GM18507 (cell line): Measurements from ENCODE around the gene PPP6R3.

ENCODE experiments used
- DNase-seq: peaks from one replicate; pipeline ENCODE4 v3.0.0; 2011; ENCODE audit warnings: low read depth; ENCODE audit not compliant: insufficient read length; ENCODE audit errors: extremely low spot score
- FAIRE-seq: peaks from 2 replicates; lab custom pipeline; 2011; peaks lifted over from hg19 to GRCh38; lab: Jason Lieb, UNC

Gene PPP6R3

GRCh38 chr11:68480852-68481510 is 20.4 kb downstream of the PPP6R3 start:
- DNase-seq (no peak), FAIRE-seq (no peak)

GRCh38 chr11:68481579-68482240 is 21.2 kb downstream of the PPP6R3 start:
- FAIRE-seq (no peak), DNase-seq (no peak)

DNA sequence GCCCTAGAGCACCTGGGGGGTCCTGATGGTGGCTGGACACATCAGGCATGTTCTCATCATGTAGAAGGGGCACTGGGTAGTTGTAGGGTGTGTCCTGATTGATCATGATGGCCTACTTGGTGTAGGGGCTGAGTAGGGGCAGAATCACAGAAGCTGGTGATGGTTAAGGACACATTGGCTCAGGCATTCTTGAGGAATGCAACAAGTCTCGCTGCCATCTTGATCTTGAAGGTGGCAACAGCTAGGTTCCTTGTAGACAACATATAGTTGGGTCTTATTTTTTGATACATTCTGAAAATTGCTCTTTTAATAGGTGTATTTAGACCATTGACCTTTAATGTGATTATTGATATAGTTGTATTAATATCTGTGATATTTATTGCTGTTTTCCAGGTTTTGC is 28.1 kb downstream of the PPP6R3 start:
- FAIRE-seq, result no peak
- DNase-seq, result no peak

DNA sequence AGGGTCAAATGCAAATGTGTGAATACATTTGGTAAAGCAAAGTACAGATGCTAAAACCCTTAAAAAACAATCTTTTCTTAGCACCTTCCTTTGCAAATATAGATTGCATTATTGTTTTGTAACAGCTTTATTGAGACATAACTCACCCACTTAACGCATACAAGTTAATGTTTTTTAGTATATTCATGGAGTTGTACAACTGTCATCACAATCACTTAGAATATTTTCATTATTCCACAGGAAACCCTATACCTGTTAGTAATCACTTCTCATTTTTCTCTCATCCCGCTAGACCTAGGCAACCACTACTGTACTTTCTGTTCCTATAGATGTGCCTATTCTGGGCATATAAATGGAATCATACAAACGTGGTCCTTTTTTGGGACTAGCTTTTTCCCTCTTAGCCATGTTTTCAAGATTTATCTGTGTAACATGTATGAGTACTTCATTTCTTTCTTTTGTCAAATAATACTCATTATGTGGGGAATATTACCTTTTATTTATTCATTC is 34.7 kb downstream of the PPP6R3 start:
- FAIRE-seq (no peak), DNase-seq (no peak)

- DNase-seq (no peak), FAIRE-seq (no peak)
Observed at GRCh38 chr11:68495872-68496271, 35.3 kb downstream of the PPP6R3 start.

- FAIRE-seq (no peak), DNase-seq (no peak)
Observed at GRCh38 chr11:68497761-68498160, 37.2 kb downstream of the PPP6R3 start.

DNA sequence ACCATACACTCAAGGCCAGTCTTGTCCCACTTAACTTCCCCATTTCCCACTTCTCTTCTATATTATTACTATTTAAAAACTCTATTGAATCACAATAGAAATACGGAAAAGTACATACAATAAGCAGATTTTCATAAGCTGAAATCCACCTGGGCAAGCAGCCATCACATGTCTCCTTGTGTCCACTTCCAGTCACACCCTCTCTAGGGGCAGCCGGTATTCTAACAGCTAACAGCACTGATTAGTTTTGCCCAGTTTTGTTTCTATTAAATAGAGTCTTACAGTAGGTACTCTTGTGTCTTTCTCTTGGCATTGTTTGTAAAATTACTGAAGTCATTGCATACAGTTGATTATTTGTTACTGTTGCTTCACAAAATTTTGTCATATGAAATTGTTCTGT is 37.8 kb downstream of the PPP6R3 start:
- FAIRE-seq (no peak), DNase-seq (no peak)

DNA sequence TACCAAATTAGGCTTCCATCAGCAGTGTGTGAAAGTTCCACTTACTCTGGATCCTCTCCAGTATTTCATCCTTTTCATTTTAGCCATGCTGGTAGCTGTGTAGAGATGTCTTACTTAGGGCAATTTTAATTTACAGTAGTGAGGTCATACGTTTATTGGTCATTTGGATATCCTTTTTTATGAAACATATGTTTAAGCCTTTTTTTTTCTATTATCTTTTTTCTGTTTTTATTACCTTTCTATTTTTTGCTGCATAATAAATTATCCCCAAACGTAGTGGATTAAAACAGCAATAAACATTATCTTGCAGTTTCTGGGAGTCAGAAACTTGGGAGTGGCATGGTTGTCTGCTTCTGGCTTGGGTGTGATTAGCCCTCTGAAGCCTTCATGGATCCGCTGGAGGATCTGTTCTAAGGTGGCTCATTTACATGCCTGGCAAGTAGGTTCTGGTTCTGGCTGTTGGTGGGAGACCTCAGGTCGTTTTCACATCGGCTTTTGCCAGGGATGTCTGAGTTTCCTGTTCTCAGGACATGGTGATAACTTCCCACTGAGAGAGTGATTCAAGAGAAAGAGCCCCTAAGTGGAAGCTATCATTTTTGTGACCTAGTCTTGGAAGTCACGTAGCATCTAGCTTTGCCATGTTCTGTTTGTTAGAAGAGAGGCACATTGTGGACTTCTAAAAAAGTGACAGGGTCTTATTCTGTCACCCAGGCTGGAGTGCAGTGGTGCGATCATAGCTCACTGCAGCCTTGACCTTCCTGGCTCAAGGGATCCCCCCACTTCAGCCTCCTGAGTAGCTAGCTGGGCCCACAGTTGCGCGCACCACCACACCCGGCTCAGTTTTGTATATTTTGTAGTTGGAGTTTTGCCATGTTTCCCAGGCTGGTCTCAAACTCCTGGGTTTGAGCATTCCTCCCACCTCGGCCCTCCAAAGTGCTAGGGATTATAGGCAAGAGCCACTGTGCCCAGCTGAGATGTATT is 38.6 kb downstream of the PPP6R3 start:
- no peak for FAIRE-seq

GRCh38 chr11:68500206-68500605 is 39.7 kb downstream of the PPP6R3 start:
- no peak for FAIRE-seq

More for the DNA sequence above, 38.6 kb downstream of the PPP6R3 start:
- DNase-seq, result no peak

DNA sequence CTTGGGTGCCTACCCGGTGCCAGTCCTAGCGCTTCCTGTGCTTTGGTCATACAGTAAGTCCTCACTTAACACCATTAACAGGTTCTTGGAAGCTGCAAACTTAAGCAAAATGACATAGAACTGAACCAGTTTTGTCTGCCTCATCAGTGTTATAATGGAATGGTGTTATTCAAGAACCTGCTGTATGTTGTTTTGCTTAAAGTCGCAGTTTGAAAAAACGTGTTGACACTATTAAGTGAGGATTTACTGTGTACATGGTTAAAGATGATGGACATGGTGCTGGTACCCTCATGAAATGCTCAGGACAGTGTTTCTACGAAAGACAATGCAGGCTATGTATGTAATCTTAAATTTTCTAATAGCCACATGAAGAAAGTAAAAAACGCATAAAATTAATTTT is 41.3 kb downstream of the PPP6R3 start:
- no peak for DNase-seq
- FAIRE-seq, result no peak

More at GRCh38 chr11:68500206-68500605, 39.7 kb downstream of the PPP6R3 start:
- DNase-seq, result no peak

DNA sequence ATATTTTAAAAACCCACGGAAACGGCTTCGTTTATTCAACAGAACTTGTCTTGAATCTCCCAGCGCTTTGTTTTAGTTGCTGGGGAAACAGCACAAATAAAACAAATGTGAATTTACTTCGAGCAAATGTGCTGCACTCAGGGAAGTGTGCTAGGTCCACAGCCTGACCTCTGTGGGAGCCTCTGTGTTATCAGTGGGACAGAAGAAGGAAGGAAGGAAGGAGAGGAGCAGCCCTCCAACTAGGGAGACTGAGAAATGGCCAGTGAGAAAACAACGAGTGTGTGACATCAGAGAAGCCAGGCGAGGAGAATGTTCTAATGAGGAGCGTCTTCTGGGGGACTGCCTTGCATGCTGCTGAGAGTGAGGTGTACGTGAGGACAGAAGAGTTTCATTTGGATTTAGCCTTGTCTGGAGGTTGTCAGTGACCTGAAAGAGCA is 42.7 kb downstream of the PPP6R3 start:
- FAIRE-seq (no peak), DNase-seq (no peak)

GRCh38 chr11:68503792-68504191 is 43.2 kb downstream of the PPP6R3 start:
- no peak for DNase-seq

GRCh38 chr11:68504432-68505066 is 44.0 kb downstream of the PPP6R3 start:
- no peak for FAIRE-seq
- DNase-seq, result no peak

More at GRCh38 chr11:68503792-68504191, 43.2 kb downstream of the PPP6R3 start:
- FAIRE-seq, result no peak

- FAIRE-seq (no peak), DNase-seq (no peak)
Observed at GRCh38 chr11:68505596-68505995, 45.0 kb downstream of the PPP6R3 start.

DNA sequence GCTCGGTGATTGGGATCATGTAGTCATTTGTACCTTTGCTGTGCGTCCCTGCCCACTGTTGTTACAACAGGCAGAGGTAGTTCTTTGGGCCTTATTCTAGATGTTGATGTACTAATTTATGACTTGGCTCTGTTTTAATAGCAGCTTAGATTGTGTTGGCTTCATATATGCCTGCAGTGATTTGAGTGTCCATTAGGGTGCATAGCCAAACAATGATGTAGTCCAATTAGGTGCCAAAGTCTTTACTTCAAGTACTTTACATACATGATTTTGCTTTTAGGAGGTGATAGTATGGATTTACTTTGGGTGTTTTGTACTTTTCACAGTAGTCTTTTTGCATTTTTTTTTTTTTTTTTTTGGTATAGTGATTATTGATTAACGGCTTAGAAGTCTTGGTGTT is 46.4 kb downstream of the PPP6R3 start:
- DNase-seq (no peak), FAIRE-seq (no peak)

DNA sequence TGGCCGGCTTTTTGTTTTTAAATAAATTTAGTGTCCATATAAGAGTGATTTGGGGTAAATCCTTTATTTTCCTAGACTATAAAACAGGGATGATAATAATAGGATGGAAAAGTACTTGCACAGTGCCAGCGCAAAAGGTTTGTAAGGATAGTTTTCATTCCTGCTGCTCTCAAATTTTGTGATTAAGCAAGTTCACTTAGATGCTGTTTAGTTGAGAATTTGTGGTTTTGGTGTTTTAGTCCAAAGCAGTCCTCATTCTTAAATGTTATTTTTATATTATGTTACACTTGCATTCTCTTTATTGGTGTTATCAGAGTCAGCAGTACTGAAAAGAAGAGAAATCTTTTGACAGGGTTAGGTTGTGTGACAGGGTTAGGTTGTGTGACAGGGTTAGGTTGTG is 47.9 kb downstream of the PPP6R3 start:
- no peak for DNase-seq
- FAIRE-seq, result no peak

DNA sequence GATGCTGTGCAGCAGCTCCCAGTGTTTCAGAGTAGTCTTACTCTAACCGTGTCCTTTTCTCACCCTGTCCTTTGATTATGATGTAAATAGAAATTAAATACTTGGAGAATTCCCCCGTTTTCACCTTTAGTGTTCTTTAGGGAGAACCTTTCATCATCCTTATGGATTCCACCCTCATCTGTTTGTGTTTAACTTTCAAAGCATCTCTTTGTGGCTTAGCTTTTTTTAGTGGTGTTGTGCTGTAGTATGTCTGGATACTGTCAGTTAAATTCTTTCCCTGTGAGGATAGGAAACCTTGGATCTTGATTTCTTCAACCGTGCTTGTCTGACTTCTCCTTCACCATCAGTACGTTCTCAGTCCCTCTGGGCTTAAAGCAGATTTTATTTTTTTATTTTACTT is 48.5 kb downstream of the PPP6R3 start:
- FAIRE-seq, result no peak
- DNase-seq, result no peak

DNA sequence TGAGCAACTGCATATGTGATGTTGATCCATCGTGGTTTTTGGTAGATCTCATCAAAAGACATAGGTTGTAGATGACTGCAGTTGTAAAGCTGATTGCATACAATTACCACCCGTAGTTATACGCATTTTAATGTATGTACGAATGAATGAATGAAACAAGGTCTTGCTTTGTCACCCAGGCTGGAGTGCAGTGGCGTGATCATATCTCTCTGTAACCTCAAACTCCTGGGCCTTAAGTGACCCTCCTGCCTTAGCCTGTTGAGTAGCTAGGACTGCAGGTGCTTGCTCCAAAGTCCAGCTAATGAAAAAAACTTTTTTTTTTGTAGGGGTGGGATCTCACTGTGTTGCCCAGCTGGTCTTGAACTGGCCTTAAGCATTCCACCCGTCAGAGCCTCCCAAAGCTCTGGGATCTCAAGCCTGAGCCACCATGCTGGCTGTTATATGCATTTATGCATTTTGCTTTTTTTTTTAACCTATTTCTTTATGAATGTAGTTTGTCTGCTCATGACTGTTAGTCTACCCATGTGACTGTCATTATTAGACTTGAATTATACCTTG is 53.5 kb downstream of the PPP6R3 start:
- DNase-seq (no peak), FAIRE-seq (no peak)

DNA sequence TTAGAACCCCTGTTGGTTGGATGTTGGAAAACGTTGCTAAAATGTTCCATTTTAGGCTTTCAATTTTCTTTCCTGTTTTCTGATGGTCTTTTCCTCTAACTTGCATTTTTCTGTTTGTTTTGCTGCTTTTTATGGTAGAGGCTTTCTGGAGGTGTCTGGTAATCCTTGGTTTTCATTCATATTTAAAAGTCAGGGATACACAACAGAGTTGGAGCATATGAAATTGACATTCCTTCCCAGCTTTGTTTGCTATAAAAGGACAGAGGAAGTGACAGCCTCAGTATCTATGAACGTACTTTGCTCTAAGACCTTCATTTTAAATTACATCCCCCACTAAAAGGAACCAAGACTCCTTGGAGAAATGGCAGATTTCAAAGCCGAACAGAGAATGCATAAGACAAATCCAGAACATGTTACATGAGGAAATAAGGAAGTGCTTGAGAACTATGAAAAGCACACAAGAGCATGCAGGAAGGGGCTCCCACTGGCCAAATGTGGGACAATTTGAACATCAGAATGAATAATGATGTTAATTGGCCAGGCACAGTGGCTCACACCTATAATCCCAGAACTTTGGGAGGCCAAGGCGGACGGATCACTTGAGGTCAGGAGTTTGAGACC is 56.7 kb downstream of the PPP6R3 start:
- DNase-seq (no peak), FAIRE-seq (no peak)
